COLO829 (cell line): ENCODE data around the gene SNRPA.
"Not testable (repeated sequence)": the region's sequence is repeated elsewhere in the genome, so short reads cannot be mapped to it uniquely, and the experiment has no call there.

Experiments used
- DNase-seq: peaks from one replicate; pipeline ENCODE4 v3.0.0; 2012; ENCODE audit warnings: low spot score

The SNRPA gene

GRCh38 chr19:40721936-40722661 lies 28.9 kb upstream of the SNRPA start:
- DNase-seq, result no peak

- DNase-seq, result no peak
Measured at GRCh38 chr19:40723661-40724254, 27.2 kb upstream of the SNRPA start.

GRCh38 chr19:40724315-40724714 lies 26.7 kb upstream of the SNRPA start:
- DNase-seq, result no peak

GRCh38 chr19:40724855-40725254 lies 26.1 kb upstream of the SNRPA start:
- no peak for DNase-seq

- DNase-seq, result no peak
Measured at GRCh38 chr19:40726279-40726678, 24.7 kb upstream of the SNRPA start.

GRCh38 chr19:40730065-40730464 lies 20.9 kb upstream of the SNRPA start:
- not testable (repeated sequence) for DNase-seq

- not testable (repeated sequence) for DNase-seq
Measured at GRCh38 chr19:40732304-40732703, 18.7 kb upstream of the SNRPA start.

- DNase-seq, result no peak
Measured at GRCh38 chr19:40733149-40733548, 17.9 kb upstream of the SNRPA start.

- DNase-seq, result no peak
Measured at GRCh38 chr19:40735013-40735771, 15.8 kb upstream of the SNRPA start.

- DNase-seq, result no peak
Measured at GRCh38 chr19:40736661-40737060, 14.3 kb upstream of the SNRPA start.

- DNase-seq, result no peak
Measured at GRCh38 chr19:40737102-40737644, 13.8 kb upstream of the SNRPA start.

- DNase-seq, result no peak
Measured at GRCh38 chr19:40739030-40739839, 11.8 kb upstream of the SNRPA start.

- DNase-seq, result no peak
Measured at GRCh38 chr19:40739871-40740703, 10.9 kb upstream of the SNRPA start.

GRCh38 chr19:40740747-40741146 lies 10.3 kb upstream of the SNRPA start:
- no peak for DNase-seq

- no peak for DNase-seq
Measured at GRCh38 chr19:40741527-40742390, 9.2 kb upstream of the SNRPA start.

GRCh38 chr19:40742477-40742876 lies 8.5 kb upstream of the SNRPA start:
- no peak for DNase-seq

GRCh38 chr19:40742886-40743285 lies 8.1 kb upstream of the SNRPA start:
- DNase-seq, result no peak

- no peak for DNase-seq
Measured at GRCh38 chr19:40743926-40744325, 7.1 kb upstream of the SNRPA start.

GRCh38 chr19:40744554-40745401 lies 6.2 kb upstream of the SNRPA start:
- DNase-seq, result no peak
